ENCODE measurements around the gene ARFGAP1.

ARFGAP1 gene

GRCh38 chr20:63307538-63308217, 35.1 kb downstream of the ARFGAP1 start:
- no peak for DNase-seq (ENCODE audit: low read depth in 2 of 2)

DNA sequence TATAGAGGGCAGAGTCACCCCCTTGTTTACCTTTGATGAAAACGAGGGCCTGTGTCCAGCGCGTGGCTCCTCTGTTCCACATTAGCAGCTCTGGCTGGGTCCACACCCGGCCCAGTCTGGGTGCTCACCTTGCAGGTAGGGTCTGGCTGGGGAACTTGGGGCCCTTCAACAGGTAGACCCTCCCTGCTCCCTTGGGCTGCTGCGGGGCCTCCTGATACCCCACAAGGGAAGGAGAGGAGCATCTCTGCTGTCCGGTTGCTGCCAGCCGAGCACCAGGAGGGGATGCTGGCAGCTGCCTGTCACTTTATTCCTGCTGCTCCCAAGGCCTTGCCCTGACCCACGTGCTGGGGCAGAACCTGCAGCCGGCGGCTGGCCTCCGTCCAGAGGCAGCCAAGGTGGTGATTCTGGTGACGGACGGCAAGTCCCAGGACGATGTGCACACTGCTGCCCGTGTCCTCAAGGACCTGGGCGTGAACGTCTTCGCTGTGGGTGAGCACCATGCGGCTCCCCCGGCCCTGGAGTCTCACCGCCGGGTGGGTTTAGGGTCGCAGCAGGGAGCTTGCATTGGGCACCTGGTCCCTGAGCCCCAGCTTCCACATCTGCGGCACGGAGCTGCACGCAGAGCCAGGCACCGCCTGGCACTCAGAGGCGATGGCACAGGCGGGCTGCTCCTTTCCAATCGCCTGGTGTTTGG, 35.8 kb downstream of the ARFGAP1 start:
- no peak for DNase-seq (ENCODE audit: low read depth in 2 of 2)

DNA sequence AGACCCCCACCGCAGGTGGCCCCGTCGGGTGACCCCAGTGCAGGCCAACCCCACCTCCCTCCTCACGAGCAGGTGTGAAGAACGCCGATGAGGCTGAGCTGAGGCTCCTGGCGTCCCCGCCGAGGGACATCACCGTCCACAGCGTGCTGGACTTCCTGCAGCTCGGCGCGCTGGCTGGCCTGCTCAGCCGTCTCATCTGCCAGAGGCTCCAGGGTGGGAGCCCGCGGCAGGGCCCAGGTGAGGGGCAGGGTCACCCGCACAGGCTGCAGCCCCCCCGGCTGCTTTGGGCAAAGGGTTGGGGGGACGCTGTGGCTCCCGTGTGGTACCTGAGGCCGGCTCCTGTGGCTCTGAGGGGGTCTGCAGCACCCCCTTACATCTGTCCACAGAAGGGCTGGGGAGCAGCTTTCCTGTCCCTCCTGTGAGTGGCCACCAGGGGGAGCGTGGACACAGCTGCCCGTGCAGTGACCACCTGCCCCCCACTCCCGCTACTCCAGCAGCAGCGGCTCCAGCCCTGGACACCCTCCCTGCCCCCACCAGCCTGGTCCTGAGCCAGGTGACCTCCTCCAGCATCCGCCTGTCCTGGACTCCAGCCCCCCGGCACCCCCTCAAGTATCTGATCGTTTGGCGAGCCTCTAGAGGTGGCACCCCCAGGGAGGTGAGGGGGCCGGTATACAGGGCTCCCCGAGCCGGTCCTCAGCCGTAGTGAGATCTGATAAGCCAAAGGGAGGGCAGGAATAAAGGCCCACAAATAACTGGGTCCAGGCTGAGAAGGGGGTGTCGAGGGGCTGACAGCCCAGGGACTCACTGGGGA, 36.9 kb downstream of the ARFGAP1 start:
- DNase-seq (ENCODE audit: low read depth in 2 of 2), result no peak

DNA sequence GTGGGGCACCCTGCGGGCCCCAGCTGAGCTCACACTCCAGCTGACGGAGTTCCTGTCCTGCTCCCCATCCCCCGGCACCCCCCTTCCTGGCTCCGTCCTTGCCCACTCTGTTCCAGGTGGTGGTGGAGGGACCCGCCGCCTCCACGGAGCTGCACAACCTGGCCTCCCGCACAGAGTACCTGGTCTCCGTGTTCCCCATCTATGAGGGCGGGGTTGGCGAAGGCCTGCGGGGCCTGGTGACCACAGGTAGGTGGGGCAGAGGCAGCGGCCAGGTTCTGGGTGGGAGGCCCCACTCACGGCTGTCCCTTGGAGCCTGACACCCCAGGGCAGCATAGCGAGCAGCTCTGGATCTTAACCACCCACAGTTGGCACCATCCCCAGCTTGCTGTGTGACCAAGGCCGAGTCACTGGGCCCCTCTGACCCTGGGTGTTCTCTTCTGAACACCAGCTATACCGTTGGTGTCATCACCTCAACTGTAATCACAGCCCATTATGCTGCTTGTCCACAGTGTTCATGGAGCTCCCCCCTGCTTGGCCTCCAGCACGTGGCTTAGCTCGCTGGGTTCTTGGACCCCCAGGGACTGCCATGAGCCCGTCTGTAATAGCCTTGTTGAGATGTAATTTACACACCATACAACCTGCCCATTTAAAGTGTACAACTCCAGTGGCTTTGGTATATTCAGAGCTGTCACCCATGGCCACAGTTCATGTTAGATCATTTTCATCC, 37.8 kb downstream of the ARFGAP1 start:
- DNase-seq (ENCODE audit: low read depth in 2 of 2), result no peak

GRCh38 chr20:63311186-63311832, 38.7 kb downstream of the ARFGAP1 start:
- no peak for DNase-seq (ENCODE audit: low read depth in 2 of 2)

DNA sequence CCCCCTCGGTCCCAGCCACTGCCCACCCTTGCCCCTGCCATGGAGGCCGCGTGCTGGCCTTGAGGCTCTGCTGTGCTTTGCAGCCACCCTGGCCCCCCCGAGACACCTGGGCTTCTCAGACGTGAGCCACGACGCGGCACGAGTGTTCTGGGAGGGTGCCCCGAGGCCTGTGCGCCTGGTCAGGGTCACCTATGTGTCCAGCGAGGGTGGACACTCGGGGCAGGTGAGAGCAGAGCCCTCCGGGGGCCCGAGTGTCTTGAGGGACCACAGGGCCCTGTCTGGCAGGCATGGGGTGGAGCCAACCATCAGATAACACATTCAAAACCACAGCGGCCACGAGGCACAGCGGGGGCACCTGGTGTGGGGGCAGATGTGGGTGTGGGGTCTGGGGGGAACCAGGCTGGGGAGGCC, 39.2 kb downstream of the ARFGAP1 start:
- no peak for DNase-seq (ENCODE audit: low read depth in 2 of 2)

DNA sequence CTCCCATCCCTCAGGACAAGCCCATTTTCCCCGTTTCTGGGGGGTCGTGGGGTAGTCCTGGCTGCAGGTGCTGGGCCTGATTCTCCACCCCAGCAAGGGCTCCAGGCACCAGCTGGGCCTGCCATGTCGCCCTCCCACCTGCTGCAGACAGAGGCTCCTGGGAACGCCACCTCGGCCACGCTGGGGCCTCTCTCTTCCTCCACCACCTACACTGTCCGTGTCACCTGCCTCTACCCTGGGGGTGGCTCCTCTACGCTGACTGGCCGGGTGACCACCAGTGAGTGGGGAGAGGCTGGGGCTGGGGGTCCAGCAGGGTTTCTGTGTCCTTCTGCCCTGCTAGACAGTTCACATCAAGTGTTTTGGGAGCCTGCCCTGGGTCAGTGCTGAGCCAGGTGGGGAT, 39.7 kb downstream of the ARFGAP1 start:
- DNase-seq (ENCODE audit: low read depth in 2 of 2), result no peak

- no peak for DNase-seq (ENCODE audit: low read depth in 2 of 2)
Measured at GRCh38 chr20:63312690-63313348, 40.2 kb downstream of the ARFGAP1 start.

DNA sequence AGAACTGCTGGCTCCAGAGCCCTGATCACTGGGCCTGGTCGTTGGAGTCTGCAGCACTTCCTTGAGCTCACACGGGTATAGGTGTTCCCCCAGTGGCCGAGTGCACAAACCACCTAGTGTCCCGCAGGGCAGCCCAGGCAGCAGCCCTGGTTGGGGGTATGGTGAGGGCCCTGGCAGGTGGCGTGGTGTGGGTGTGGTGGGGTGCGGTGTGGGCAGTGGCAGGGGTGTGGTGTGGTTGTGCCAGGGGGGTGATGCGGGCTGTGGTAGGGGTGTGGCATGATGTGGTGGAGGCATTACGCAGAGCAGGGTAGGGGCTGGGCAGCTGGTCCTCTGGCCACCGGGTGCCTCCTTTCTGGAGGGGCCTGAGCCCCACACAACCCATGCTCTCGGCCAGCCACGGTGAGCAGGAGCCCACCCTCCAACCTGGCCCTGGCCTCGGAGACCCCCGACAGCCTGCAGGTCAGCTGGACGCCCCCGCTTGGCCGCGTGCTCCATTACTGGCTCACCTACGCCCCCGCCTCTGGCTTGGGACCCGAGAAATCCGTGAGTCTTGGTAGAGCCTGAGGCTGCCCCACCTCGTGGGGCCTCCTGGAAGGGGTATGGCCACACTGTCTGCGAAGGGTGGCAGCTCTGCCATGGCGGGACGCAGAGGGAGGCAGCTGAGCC, 40.9 kb downstream of the ARFGAP1 start:
- no peak for DNase-seq (ENCODE audit: low read depth in 2 of 2)

- no peak for DNase-seq (ENCODE audit: low read depth in 2 of 2)
Measured at GRCh38 chr20:63314015-63314471, 41.4 kb downstream of the ARFGAP1 start.

GRCh38 chr20:63314566-63315239, 42.1 kb downstream of the ARFGAP1 start:
- no peak for DNase-seq (ENCODE audit: low read depth in 2 of 2)

DNA sequence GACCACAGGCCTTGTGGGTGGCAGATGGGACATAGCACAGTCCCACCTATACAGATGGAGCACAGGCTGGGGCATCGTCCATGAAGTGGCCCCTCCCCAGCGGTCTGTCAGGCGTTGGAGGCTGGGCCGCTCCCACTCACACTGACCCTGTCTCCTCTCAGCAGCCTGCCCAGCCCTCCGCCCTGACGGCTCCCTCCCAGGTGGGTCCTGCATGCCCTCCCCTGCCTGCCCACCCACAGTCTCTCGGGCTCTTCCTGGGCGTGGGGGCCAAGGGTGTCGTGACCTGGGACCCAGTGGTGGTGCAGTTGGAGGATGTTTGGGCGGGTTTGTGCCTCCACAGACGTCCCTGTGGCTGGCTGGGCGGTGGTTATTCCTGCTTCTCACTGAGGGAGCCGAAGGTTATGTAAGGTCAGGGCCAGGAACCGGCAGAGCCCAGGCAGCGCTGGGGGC, 42.7 kb downstream of the ARFGAP1 start:
- no peak for DNase-seq (ENCODE audit: low read depth in 2 of 2)

GRCh38 chr20:63315731-63316491, 43.3 kb downstream of the ARFGAP1 start:
- no peak for DNase-seq (ENCODE audit: low read depth in 2 of 2)

GRCh38 chr20:63316502-63316921, 43.9 kb downstream of the ARFGAP1 start:
- DNase-seq (ENCODE audit: low read depth in 2 of 2), result no peak

DNA sequence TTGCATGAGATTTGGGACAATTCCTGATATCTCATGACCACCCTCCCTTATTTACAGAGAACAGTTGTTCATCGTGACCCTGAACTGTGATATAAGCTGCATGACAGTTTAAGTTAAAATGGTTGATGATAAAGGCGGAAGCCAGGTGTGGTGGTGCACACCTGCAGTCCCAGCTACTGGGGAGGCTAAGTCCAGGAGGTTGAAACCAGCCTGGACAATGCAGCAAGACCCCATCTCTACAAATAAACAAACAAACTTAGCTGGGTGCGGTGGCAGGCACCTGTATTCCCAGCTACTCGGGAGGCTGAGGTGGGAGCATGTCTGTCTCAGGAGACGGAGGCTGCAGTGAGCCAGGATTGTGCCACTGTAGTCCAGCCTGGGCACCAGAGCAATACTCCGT, 44.4 kb downstream of the ARFGAP1 start:
- DNase-seq (ENCODE audit: low read depth in 2 of 2), result no peak

GRCh38 chr20:63317601-63318291, 45.1 kb downstream of the ARFGAP1 start:
- DNase-seq (ENCODE audit: low read depth in 2 of 2), result no peak

GRCh38 chr20:63318391-63319163, 46.0 kb downstream of the ARFGAP1 start:
- DNase-seq (ENCODE audit: low read depth in 2 of 2), result no peak

Measured in activated CD8-positive, alpha-beta memory T cell treated with anti-CD3 and anti-CD28 coated beads for 4 hours (primary cell).